Putamen (tissue), 1 donor: ENCODE results near the gene RNF222.
"Not testable (repeated sequence)": the region's sequence is repeated elsewhere in the genome, so short reads cannot be mapped to it uniquely, and the experiment has no call there.

Experiments used
- DNase-seq: peaks from one replicate; pipeline ENCODE4 v3.0.0-alpha.2; 2016; ENCODE audit warnings: low spot score

RNF222 gene

DNA sequence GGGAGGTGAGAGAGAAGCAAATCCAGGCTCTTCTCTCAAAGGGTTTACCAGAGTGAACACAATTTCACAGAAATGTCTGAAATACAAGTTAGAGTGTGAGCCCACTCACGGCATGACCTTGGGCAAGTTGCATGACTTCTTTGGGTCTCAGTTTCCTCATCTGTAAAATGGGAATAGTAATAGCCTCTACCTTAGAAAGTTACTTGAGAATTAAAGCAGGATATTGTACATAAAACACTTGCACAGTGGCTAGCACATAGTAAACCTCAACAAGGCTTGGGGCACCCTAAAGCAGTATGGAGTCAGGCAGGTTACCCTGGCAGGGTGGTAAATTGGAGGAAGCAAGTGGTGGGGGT is 13.2 kb upstream of the RNF222 start:
- no peak for DNase-seq

DNA sequence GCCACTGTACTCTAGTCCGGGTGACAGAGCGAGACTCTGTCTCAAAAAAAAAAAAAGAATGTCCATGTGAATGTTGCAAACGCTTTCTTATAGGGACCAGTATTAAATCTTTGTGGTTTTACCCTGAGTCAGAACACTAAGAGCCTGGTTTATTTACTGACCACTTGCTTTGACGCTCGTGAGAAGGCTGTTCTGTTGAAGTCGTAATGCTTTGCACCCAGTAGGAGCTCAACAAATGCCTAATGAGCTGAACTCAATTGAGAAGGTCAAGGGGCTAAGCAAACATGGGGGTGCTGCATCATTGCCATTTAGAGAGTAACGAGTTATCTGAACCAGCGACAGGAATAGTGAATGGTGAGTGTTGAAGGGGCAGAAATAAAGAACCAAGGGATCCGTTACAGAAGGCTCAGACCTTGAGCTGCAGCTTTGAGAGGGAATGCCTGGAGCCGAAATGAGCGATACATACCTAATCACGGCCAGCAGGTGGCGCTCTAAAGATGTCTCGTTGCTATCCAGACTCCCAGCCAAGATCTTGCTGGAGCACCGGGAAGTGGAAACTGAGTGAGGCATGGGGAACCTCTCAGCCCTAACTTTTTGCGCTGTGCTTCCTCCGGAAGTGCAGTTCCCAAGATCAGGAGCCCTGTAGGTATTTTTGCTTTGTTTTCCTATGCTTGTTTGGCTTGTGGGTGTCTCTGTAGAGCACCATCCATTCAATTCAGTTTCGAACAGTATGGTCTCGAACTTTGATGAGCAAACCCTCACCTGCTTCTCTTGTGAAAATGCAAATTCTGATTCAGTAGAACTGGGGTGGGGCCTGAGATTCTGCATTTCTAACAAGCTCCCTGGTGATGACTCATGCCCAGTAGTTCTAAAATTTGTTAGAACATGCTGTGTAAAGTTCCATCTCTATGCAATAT is 12.6 kb upstream of the RNF222 start:
- peak; percentile 80 for DNase-seq

DNA sequence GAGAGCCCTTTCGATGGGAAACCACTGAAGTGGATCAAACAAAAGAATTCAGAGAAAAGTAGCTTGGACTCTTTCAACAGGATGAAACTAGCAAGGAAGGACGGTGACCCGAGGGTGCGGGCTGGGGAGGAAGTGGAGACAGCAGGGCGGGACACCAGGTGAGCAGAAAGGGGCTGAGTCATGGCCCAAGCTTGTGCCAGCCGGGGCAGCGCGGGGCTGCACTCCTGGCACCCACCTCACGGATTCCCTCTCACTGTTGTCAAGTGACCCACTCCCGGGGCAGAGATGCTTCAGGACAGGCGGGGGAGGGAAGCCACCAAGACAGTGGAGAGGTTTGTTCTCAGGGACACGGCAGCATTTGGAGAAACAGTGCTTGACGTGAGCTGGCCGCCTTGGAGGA is 10.7 kb upstream of the RNF222 start:
- no peak for DNase-seq

DNA sequence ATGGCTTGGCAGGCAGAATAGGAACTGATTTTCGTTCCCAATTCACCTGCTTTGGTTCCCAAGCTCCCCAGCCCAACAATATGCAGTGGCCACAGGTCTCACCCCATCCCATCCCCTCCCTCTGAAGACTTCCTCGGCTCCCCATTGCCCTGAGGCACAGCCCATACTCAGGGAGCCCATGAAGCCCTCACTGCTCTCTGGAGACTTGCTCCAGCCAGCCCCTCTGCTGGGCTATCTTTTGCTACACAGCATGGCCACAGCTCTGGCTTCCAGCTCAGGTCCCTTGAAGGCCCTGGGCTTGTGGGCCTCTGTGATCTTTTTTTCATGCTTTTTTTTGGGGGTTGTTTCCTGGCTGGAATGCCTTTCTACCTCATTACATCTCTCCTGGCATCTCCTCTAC is 8.5 kb upstream of the RNF222 start:
- no peak for DNase-seq

DNA sequence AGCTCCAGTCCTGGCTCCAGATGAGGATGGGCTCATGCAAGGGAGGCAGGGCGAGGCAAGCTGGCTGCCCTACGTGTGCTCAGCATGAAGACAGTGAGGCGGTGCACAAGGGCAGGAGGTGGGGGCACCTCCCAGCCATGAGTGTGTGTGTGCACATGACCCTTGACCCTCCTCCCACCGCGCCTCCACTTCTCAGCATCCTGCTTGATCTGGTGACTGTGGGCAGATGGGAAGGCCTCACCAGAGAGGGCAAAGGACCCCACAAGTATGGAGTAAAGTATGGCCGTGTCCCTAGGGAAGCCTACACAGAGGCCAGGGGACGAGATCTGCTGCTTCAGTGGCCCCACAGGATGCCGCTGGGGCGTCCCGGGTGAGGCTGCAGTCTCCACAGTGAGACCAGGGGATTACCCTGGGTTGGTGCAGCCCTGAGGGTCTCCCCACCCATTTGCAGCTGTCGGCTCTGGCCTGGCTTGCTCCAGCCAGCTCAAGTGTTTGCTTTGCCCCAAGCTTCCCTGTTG is 7.9 kb upstream of the RNF222 start:
- no peak for DNase-seq

DNA sequence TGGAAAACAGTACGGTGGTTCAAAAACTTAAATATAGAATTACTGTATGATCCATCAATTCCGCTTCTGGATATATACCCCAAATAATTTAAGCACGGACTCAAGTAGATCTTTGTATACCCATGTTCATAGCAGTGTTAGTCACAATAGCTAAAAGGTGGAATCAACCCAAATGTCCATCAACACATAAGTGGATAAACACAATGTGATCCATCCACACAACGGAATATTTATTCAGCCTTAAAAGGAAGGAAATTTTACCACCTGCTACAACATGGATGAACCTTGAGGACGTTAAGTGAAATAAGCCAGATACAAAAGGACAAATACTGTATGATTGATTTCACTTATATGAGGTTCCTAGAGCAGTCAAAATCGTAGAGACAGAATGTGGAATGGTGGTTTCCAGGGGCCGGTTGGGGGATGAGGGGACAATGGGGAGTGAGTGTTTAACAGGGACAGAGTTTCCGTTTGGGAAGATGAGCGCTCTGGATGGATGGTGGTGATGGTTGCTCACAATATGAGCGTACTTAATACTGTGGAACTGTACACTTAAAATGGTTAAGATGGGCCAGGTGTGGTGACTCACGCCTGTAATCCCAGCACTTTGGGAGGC is 5.4 kb upstream of the RNF222 start:
- no peak for DNase-seq

DNA sequence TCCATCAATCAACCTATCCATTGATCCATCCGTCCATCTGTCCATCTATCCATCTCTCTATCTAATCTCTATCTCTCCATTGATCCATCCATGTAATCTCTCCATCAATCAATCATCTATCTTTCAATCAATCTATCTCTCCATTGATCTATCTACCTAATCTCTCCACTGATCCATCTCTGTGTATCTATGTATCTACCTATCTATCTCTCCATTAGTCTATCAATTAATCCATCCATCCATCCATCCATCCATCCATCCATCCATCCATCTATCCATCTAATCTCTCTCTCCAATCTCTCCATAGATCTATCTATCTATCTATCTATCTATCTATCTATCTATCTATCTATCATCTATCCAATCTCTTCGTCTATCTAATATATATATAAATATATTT is 3.5 kb upstream of the RNF222 start:
- DNase-seq = no peak

DNA sequence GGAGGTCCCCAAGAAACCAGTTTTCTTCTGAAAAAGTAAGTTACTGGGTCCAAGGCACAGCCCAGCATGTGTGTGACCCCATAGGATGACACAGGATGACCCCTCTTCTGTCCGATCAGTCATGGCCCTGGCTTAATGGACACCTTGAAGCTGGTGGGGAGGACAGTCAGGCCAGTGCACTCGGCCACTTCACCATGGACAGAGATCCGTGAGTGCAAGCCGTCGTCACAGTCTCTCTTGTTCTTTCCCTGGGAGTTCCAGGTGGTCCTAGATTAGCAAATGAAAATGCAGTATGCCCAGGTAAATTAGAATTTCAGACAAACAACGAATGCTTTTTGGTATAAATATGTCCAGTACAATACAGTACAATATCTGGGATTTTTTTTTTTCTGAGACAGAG is 1.4 kb upstream of the RNF222 start:
- DNase-seq = no peak

DNA sequence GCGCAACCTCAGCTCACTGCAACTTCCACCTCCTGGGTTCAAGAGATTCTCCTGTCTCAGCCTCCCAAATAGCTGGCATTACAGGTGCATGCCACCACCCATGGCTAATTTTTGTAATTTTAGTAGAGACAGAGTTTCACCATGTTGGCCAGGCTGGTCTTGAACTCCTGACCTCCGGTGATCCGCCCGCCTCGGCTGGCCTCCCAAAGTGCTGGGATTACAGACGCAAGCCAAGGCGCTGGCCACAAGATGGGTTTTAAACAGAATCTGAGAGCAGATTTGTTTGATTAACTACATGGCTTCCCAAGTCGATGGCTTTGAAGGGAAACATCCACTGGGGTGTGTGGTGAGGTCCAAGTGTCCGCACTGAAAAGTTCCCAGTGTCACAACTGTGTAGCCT is 3.1 kb downstream of the RNF222 start:
- not testable (repeated sequence) for DNase-seq

DNA sequence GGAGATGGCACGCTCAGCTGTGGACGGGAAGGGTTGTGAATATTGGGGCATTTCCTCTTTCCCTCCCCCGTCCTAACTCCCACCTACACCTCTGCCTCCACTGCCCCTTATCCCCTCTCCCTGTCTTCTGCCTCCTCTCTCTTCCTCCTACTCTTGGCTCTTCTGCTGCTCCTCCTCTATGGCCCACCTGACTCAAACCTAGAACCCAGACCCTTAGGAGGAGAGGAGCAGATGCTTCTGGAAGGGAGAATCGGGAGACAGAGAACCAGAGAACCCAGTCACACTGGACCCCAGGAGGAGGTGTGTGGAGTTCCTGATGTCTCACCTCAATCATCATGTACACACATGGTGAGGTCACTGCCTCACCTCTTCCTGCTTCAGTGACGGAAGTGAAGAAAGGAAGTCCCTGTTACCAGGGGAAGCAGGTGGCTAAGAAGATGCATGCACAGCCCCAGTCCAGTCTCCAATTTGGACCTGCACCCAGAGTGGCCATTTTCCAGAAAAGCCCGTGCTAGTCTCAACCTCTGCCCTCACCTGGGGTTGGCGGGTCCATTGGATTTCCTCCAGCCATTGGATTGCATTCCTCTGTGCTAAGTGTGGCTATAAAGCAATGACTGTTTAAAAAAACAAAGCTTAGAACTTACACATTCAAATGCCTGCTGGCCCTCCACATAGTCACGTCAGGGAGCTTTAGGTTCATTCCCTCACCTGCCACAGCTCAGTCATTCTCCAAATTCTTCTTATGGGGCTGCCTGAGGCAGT is 4.0 kb downstream of the RNF222 start:
- no peak for DNase-seq

DNA sequence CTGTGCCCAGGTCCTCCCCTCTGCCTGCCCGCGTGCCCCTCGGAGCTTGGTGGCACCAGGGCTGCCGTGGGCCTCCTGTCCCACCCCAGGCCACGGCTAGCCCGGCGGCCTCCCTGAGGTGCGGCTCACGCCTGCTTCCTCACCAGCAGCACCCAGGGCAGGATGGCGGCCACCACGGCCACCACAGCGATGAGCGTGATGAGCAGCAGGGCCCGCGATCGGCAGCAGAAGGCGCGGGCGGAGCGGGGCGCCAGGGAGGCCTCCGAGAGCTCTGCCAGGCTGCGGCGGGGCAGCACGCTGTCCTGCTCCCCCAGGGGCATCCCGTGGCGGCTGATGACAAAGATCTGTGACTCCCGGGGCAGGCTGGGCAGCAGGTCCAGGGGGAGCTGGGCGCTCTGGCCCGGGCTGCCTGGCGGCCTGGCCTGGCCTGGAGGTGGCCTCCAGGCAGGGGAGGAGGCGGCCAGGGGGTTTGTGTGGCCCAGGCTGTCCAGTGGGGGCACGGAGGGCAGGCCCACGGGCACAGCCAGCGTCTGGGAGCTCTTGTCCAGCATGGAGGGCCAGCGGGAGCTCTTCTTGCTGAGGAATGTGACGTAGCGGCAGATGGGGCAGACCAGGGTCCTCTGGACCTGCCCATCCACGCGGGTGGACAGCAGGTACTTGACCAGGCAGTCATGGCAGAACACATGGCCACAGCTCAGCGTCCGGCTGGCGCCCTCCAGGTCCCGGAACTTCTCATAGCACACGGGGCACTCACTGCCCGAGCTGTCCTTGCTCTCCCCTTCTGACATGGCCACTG is 4.8 kb downstream of the RNF222 start:
- no peak for DNase-seq

DNA sequence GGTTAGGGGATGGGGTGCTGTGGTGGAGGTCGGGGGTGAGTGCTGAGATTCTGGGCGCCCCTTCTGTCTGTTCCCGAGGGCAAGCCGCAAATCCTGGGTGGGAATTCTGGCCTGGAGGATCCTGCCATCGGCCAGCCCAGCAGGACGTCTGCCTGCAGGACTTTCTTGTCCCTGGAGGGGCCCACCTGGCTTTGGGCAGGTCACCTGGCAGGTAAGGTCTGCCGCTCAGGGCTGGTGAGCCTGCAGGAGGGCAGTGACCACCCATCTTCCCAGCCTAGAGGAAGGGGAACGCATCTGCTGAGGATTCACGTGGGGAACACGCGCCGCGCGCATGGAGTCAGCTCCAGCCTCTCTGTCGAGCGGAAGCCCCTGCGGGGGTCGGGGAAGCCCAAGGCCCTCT is 5.4 kb downstream of the RNF222 start:
- no peak for DNase-seq

DNA sequence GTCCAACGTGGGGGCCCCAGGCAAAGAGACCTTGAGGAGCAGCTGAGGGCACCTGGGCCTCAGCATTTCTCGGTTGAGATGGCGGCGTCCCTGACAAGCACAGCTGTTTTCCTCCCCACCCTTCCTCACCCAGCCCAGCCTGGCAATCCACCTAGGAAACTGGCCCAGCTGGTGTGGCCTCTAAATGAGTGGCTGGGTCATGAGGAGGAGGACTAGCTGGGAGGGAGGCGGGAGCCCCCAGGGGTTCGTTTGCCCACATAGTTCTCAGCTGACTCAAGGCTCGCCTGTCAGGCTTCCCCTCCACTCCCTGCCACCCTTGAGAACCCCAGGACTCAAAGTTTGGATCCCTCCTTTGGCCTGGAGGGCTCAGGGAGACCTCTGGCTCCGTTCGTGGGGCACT is 5.9 kb downstream of the RNF222 start:
- DNase-seq = no peak

DNA sequence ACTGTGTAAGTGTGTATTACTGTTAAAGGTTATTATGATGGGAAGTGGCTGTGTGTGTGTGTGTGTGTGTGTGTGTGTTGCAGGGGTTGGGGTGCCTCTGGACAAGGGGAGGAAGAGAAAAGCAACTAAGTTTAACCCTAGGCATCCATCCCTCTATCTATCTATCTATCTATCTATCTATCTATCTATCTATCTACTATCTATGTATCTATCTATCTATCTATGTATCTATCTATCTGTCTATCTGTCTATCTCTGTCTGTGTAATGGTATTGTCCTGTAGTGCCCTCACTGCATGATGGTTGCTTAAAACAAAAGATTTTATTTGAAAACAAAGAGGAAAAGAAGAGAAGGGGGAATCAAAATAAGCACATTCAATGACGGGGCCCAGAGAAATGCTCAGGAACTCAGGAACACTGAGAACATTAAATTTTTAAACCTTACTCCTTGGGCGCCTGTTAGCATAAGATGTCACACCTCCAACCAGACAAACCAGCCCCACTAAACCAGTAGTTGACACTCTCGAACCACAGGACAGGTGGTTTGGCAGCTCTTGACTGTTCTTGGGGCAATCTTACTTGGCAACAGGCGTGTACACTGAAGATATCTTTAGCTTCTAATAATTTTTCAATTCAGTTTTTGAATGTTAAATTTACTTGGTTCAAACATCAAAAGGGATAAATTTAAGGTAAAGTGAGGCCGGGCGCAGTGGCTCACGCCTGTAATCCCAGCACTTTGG is 9.5 kb downstream of the RNF222 start:
- no peak for DNase-seq

DNA sequence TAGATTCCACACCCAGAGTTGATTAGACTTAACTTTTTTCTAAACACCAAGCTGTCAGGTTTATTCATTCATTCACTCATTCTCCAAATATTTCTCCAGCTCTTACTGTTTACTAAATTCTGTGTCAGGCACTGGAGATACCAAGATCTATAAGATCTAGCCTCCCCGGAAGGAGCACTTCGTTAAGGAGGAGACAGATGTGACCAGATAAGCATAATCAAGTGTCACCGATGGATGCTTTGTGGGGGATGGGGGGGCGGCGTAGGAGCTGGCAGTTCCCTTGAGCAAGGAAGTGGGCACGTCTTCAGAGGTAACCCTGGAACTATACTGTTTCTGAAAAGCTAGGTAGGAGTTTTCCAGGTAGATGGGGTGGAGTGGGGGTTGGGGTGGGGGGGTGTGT is 10.8 kb downstream of the RNF222 start:
- DNase-seq = no peak

DNA sequence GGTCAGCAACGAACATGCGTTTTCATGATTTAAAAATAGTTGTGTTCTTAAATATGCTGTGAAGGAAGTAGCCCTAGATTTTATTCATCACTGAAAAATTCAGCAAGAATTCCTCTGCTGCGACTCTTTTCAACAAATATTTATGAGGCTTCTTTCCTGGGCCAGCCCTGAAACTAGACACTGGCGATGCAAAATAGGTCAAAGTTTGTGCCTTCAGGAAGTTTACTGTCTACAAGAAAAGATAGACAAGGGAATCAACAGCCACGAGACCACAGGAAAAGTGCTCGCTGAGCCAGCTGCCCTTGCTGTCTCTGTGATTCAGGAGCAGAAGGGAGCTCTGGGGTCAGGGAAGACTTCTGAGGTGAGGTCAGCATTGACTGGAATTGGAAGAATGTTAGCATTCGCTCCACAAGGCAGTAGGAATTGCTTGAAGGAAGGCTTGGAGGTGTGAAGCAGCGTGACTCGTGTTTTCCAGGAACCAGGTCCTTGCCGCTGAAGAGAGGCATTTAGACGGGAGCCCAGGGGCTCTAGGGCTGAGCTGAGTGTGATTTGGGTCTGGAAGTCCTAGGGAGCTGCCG is 12.7 kb downstream of the RNF222 start:
- no peak for DNase-seq

DNA sequence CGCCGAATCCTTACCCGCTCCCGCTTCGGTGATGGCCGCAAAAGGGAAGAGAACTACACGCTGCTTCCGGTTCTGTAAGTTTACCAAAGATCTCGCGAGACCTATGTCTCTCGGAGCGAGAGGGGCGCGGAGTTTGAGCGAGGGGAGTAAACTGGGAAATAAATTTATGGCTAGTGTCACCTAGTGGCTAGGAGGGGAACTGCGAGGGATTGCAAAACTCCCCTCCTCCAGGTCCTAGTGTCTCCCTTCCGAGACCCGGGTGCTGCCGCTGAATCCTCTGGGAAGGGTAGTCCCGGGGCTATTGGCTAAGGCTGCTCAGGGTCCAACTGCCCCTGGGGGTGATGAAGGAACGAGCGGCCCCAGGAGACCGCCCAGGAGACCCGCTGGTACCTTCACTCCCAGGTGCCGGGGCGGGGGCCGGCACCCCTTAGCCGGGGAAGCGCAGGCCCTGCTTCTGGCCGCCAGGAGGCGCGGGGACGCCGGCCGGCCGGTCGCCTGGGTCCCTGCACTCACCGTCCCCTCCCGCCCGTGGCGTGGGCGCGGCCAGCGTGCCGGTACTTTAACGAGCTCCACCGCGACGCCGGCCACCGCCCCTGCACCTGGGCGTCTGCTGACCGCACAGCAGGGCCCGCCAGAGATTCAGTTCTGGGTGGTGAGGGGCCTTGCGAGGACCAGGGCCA is 14.3 kb downstream of the RNF222 start, which contains the start of gene RPL26:
Gene RPL26, minus strand, starts transcription at position 51 of the 680 bp plus-strand sequence. CDS start 883 bp downstream, outside the sequence.
- peak; percentile 98 for DNase-seq

DNA sequence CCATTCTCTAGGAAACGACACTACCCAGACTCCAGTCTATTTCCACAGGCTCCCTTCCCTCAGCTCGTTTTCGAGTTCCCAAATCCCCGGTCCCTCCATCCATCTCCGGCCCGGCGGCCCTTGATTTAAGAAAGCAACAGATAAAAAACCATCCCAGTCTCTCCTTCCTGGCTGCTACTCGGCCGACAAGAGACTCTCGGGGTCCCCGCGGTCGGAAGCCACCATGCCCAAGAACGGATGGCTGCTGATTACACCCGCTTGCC is 14.8 kb downstream of the RNF222 start:
- DNase-seq = no peak

DNA sequence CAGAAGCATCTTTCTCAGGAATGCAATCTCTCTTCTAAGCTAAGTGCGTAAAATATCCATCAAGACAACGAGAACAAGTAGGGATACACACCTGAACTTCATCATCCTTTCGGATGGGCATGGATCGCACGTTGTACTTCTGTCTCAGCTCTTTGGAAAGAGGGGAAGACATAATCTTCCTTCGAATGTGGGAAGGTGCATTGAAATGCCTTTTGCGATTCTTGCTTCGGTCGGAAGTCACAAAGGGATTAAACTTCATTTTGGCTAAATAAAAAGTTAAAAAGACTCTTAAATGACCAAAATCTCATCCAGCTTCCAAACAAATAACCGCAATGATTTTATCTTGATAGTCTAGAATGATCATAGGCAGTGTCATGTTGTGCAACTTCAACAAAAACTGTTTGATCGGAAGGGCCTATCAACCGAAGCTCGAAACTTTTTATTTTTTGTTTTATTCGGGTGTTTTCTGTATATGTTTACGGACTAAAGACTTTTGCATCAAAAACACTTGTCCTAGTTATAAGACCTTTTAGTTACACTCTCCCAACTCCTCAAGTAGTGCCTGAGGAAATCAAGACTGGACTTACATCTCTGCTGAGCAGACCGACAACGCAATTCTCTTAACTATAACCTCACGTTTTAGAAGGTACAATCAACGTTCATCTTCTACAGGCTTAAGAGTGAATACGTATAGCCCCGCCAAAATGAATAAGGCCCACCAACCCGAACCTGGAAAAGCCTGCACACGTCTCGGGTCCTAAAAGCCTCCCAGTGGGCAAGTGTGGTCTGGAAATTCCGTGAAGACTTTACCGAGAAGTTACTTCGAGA is 15.4 kb downstream of the RNF222 start:
- no peak for DNase-seq

DNA sequence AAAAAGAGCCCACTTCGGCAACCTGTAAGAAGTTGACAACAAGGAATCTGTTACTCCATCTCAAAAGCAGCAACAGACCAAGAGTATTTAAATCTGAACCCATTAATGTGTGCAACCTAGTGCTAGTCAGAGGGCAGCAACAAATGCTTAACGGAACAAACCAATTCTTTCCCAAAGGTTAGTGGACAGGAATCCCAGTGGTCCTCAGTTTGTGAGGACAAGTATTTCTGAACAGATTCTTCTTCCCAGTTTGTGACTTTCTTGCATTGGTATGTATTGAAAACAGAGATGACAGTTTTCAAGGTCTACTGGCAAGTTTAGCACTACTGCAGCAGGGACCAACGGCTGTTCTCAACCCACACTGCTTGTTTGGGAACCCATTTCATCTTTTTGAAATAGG is 17.6 kb downstream of the RNF222 start:
- no peak for DNase-seq
